B cell (primary cell): ENCODE data around the gene SMTNL2.

Experiments used
- EZH2 ChIP-seq: IDR thresholded peaks from 2 replicates; pipeline ENCODE4 v1.6.1; 2012; ENCODE audit warnings: borderline replicate concordance, low read depth, mild to moderate bottlenecking, moderate library complexity, low read length; ENCODE audit not compliant: insufficient read depth, poor library complexity, severe bottlenecking
- TF ChIP-seq, protein P1 (sequence below): fragments of 200-600 bp; IDR thresholded peaks from one replicate; pipeline ENCODE4 v1.8.0; 2022; ENCODE audit warnings: antibody characterized with exemption, mild to moderate bottlenecking

DNA sequence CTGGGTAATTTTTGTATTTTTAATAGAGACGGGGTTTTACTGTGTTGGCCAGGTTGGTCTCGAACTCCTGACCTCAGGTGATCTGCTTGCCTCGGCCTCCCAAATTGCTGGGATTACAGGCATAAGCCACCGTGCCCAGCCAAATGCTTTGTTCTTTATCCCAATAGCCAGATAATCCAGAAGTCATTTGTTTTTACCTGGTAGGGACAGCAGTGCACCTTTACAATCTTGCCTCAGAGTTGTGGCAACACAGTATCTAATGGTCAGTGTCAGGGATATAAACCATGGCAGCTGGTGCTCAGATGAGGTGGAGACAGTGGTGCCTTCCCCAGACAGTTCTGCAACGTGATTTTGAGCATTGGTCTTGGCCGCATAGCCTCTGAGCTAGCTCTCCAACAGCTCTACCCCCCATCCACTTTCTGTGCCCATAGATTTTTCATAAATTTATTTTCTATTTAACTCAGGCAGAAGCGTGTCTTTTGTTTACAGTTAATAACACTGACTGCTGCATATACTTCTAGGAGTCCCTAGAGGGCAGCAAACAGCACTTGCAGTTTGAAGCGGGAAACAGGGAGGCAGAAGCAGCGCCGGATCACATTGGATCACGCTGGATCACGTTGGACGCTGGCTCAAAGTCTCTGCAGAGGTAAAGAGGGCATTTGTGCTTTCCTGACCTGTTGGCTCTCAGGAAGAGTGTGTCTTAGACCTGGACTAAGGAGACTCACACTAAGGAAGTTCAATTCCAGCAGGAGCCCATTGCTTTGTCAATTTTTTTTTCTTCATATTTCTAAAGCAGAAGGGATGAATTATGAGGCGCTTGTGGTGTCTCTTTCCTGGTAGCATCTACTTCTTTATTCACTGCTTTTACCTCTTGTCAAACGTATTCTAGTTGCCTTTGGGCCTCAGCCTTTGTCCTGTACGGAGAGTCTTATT, 18.9 kb upstream of the SMTNL2 start:
- TF ChIP-seq, protein P1, sequence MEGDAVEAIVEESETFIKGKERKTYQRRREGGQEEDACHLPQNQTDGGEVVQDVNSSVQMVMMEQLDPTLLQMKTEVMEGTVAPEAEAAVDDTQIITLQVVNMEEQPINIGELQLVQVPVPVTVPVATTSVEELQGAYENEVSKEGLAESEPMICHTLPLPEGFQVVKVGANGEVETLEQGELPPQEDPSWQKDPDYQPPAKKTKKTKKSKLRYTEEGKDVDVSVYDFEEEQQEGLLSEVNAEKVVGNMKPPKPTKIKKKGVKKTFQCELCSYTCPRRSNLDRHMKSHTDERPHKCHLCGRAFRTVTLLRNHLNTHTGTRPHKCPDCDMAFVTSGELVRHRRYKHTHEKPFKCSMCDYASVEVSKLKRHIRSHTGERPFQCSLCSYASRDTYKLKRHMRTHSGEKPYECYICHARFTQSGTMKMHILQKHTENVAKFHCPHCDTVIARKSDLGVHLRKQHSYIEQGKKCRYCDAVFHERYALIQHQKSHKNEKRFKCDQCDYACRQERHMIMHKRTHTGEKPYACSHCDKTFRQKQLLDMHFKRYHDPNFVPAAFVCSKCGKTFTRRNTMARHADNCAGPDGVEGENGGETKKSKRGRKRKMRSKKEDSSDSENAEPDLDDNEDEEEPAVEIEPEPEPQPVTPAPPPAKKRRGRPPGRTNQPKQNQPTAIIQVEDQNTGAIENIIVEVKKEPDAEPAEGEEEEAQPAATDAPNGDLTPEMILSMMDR = peak; percentile 92
- no peak for TF ChIP-seq EZH2
